Measurements from ENCODE around the gene RPS23. TPM values are rescaled to one million over a fixed set of nuclear protein-coding genes. Genes with fewer than 3 reads are reported as not detected.

The RPS23 gene
- total RNA-seq, 1 experiment from 2014 or later, result 2,206 TPM

DNA sequence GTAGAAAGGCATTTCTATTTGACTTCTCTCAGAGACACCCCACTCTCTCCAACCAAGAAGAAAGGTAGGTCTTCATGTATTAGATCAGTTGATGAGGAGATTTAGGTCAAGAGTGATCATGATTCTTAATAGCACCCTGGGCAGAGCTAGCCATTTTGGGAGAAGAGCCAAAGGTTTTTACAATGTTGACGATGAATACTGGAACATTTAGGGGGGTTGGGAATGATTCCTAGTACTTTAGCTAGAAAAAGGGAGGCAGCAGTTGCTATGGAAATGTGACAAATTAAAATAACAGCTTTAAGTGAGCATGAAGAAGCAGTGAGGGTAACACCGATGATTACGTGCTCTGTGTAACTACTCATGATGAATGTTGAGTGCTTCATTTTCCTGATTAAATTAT lies 9.5 kb upstream of the RPS23 start:
- CTCF ChIA-PET, result no interaction called here
- ATAC-seq (no peak), DNase-seq (ENCODE audit: low read depth, low spot score) (no peak)
- no TSS peak for BruUV-seq (replicated peaks)
- no peak overlapping the region for H3K4me2 ChIP-seq (ENCODE audit: low read length)
- no peak overlapping the region for H3K27ac ChIP-seq (ENCODE audit: low read depth, low read length)
- no peak overlapping the region for H3K4me3 ChIP-seq (replicated peaks in 1 of 2; ENCODE audit: low read depth in 1 of 2, low read length in 2 of 2)
- intact Hi-C loops (cut with micrococcal nuclease), result no loop called here
- H3K79me2 ChIP-seq (ENCODE audit: insufficient read depth, low read length), result peaks cover 14% of the 10 kb centered on the region
- no peaks in the 10 kb centered on the region for H4K20me1 ChIP-seq (ENCODE audit: insufficient read depth)
- no peaks in the 10 kb centered on the region for H3K36me3 ChIP-seq (ENCODE audit: control insufficient read depth in 1 of 2, insufficient read depth in 2 of 2, low read length in 2 of 2)
- H3K27me3 ChIP-seq (ENCODE audit: insufficient read depth, low read length), result no peaks in the 10 kb centered on the region
- no peak overlapping the region for H3K9ac ChIP-seq (ENCODE audit: low read length)
- H2AFZ ChIP-seq (ENCODE audit: low read depth, low read length, poor library complexity, severe bottlenecking), result no peak overlapping the region
- H3K4me1 ChIP-seq (ENCODE audit: control insufficient read depth in 1 of 2, insufficient read depth in 2 of 2, low read length in 2 of 2), result no peaks in the 10 kb centered on the region
- H3K9me2 ChIP-seq (ENCODE audit: insufficient read depth), result no peaks in the 10 kb centered on the region
- no peaks in the 10 kb centered on the region for H3K9me3 ChIP-seq (ENCODE audit: control insufficient read depth in 1 of 2, insufficient read depth in 1 of 2, low read depth in 1 of 2, low read length in 2 of 2)
- TF ChIP-seq SP1 (IDR thresholded peaks at IDR 0.05; ENCODE audit: low read depth), result no peak
- no peak for TF ChIP-seq ELF1 (IDR thresholded peaks at IDR 0.05; ENCODE audit: borderline replicate concordance, low read depth)
- TF ChIP-seq SRF (IDR thresholded peaks at IDR 0.05; ENCODE audit: low read depth), result no peak
- RAD21 ChIA-PET (ENCODE audit: low non-redundant PET in 1 of 2, low total read pairs in 2 of 2, uncharacterized antibody in 2 of 2, unreplicated experiment in 2 of 2), result no interaction called here
- POLR2A ChIA-PET, result no interaction called here

DNA sequence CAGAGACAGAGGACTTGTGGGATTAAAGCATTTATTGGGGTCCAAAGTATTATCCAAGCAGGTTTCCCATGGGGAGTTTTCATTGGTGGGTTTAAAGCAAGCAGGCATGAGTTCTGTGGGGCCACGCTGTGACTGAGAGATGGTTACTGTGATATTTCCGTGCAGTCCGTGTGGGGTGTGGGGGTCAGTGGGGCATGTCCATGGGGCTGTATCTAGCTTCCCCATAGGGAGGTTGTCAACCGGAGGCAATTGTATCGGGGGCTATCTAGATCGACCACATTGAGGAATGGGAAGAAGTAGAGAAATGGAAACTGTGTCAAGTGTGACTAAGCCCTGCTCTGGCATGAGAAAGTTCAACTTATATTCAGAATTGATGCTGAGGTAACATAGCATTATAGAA lies 7.1 kb upstream of the RPS23 start:
- ATAC-seq (no peak), DNase-seq (ENCODE audit: low read depth, low spot score) (no peak)
- Histone ChIP-seq H3K4me1 (ENCODE audit: control insufficient read depth in 1 of 2, insufficient read depth in 2 of 2, low read length in 2 of 2) (no peaks in the 10 kb centered on the region; a peak in 1 of 4 replicates), H3K9ac (ENCODE audit: low read length) (no peak overlapping the region), H4K20me1 (ENCODE audit: insufficient read depth) (no peaks in the 10 kb centered on the region), H3K4me3 (replicated peaks in 1 of 2; ENCODE audit: low read depth in 1 of 2, low read length in 2 of 2) (no peak overlapping the region), H2AFZ (ENCODE audit: low read depth, low read length, poor library complexity, severe bottlenecking) (no peak overlapping the region), H3K27me3 (ENCODE audit: insufficient read depth, low read length) (no peaks in the 10 kb centered on the region), H3K79me2 (ENCODE audit: insufficient read depth, low read length) (peaks cover 21% of the 10 kb centered on the region), H3K4me2 (ENCODE audit: low read length) (no peak overlapping the region), H3K9me3 (ENCODE audit: control insufficient read depth in 1 of 2, insufficient read depth in 1 of 2, low read depth in 1 of 2, low read length in 2 of 2) (no peaks in the 10 kb centered on the region), H3K27ac (ENCODE audit: low read depth, low read length) (no peak overlapping the region), H3K9me2 (ENCODE audit: insufficient read depth) (no peaks in the 10 kb centered on the region), H3K36me3 (ENCODE audit: control insufficient read depth in 1 of 2, insufficient read depth in 2 of 2, low read length in 2 of 2) (no peaks in the 10 kb centered on the region)
- ChIA-PET RAD21 (ENCODE audit: low non-redundant PET in 1 of 2, low total read pairs in 2 of 2, uncharacterized antibody in 2 of 2, unreplicated experiment in 2 of 2) (no interaction called here), POLR2A (no interaction called here), CTCF (no interaction called here)
- BruUV-seq (replicated peaks), result no TSS peak
- intact Hi-C loops (cut with micrococcal nuclease), result no loop called here
- TF ChIP-seq EZH2 (IDR thresholded peaks at IDR 0.05) (no peak), EZH2phosphoT487 (IDR thresholded peaks at IDR 0.05; ENCODE audit: borderline replicate concordance) (no peak)
- TF ChIP-seq, protein P1, sequence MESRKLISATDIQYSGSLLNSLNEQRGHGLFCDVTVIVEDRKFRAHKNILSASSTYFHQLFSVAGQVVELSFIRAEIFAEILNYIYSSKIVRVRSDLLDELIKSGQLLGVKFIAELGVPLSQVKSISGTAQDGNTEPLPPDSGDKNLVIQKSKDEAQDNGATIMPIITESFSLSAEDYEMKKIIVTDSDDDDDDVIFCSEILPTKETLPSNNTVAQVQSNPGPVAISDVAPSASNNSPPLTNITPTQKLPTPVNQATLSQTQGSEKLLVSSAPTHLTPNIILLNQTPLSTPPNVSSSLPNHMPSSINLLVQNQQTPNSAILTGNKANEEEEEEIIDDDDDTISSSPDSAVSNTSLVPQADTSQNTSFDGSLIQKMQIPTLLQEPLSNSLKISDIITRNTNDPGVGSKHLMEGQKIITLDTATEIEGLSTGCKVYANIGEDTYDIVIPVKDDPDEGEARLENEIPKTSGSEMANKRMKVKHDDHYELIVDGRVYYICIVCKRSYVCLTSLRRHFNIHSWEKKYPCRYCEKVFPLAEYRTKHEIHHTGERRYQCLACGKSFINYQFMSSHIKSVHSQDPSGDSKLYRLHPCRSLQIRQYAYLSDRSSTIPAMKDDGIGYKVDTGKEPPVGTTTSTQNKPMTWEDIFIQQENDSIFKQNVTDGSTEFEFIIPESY (IDR thresholded peaks at IDR 0.05; ENCODE audit: extremely low read depth, insufficient replicate concordance, low read length), result no peak
